Measurements from ENCODE around the gene CA12.
"Not testable (repeated sequence)": the region's sequence is repeated elsewhere in the genome, so short reads cannot be mapped to it uniquely, and the experiment has no call there.

CA12 gene

GRCh38 chr15:63349156-63349555 lies 32.5 kb downstream of the CA12 start:
- Histone ChIP-seq H3K4me3 (no peak overlapping the region), H3K4me1 (peaks cover 27 to 49% (median 43%) of the 10 kb centered on the region in 10 experiments), H3K9ac (no peak overlapping the region), H3K36me3 (no peaks in the 10 kb centered on the region), H3K9me3 (replicated peaks in 1 of 11) (no peaks in the 10 kb centered on the region), H3K27ac (peak overlapping the region in 3 of 11 experiments; percentile 77 to 84 (median 80); a peak in 4 of 22 replicates), H4K20me1 (no peaks in the 10 kb centered on the region), H3K27me3 (0 out of 22 replicates have a peak, but pooled peaks cover 0 to 9% (median 0%) of the 10 kb centered on the region in 11 experiments), H3K4me2 (peak overlapping the region; percentile 57 to 83 (median 75))
- TF ChIP-seq Cebpa-rat (IDR thresholded peaks at IDR 0.05) = no peak

- H3K27ac ChIP-seq = peak overlapping the region; percentile 37 to 84 (median 74); a peak in 21 of 22 replicates
- H3K4me2 ChIP-seq = peak overlapping the region; percentile 57 to 83 (median 75)
- H3K9ac ChIP-seq = peak overlapping the region in 9 of 11 experiments; percentile 25 to 68 (median 54); a peak in 11 of 22 replicates
- no peaks in the 10 kb centered on the region for H3K36me3 ChIP-seq
- H4K20me1 ChIP-seq = no peaks in the 10 kb centered on the region
- TF ChIP-seq Cebpa-rat (IDR thresholded peaks at IDR 0.05) = no peak
- no peaks in the 10 kb centered on the region for H3K9me3 ChIP-seq (replicated peaks in 1 of 11)
- H3K27me3 ChIP-seq = 0 out of 22 replicates have a peak, but pooled peaks cover 0 to 9% (median 0%) of the 10 kb centered on the region in 11 experiments
- peaks cover 30 to 57% (median 51%) of the 10 kb centered on the region in 10 experiments for H3K4me1 ChIP-seq
- H3K4me3 ChIP-seq = no peak overlapping the region
Observed at GRCh38 chr15:63348392-63348791, 33.3 kb downstream of the CA12 start.

- 0 out of 22 replicates have a peak, but pooled peaks cover 0 to 9% (median 0%) of the 10 kb centered on the region in 11 experiments for H3K27me3 ChIP-seq
- TF ChIP-seq Cebpa-rat (IDR thresholded peaks at IDR 0.05) = no peak
Observed at GRCh38 chr15:63347074-63347857, 34.4 kb downstream of the CA12 start.

DNA sequence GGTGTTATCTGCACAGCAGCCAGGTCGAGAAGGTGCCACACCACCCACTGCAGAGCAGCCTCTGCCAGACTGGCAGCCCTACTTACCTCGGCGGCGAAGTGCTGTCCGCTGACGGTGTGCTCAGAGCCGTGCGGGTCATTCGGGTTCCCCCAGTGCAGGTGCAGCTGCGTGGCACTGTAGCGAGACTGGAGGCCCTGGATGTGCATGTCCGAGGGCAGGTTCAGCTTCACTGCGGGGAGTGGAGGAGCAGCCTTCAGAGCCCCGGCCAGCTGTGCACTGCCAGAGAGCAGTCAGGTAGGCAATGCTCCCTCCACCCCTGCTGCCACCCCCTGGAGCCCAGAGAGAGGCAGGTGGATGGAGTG lies 36.3 kb downstream of the CA12 start:
- Histone ChIP-seq H3K9ac (no peak overlapping the region), H3K27me3 (0 out of 22 replicates have a peak, but pooled peaks cover 0 to 9% (median 0%) of the 10 kb centered on the region in 11 experiments), H3K4me3 (no peak overlapping the region), H3K4me1 (peaks cover 36 to 66% (median 57%) of the 10 kb centered on the region in 10 experiments), H3K27ac (no peak overlapping the region), H3K4me2 (peak overlapping the region in 8 of 11 experiments; percentile 3 to 65 (median 58); a peak in 12 of 22 replicates), H4K20me1 (no peaks in the 10 kb centered on the region), H3K9me3 (replicated peaks in 1 of 11) (no peaks in the 10 kb centered on the region), H3K36me3 (no peaks in the 10 kb centered on the region)
- TF ChIP-seq Cebpa-rat (IDR thresholded peaks at IDR 0.05) = no peak

More at GRCh38 chr15:63347074-63347857, 34.4 kb downstream of the CA12 start:
- no peak overlapping the region for H3K9ac ChIP-seq
- peaks cover 36 to 66% (median 57%) of the 10 kb centered on the region in 10 experiments for H3K4me1 ChIP-seq
- no peaks in the 10 kb centered on the region for H3K36me3 ChIP-seq
- H3K4me2 ChIP-seq = peak overlapping the region; percentile 57 to 83 (median 75)
- no peaks in the 10 kb centered on the region for H4K20me1 ChIP-seq
- H3K4me3 ChIP-seq = no peak overlapping the region
- peak overlapping the region in 7 of 11 experiments; percentile 70 to 83 (median 74); a peak in 7 of 22 replicates for H3K27ac ChIP-seq
- no peaks in the 10 kb centered on the region for H3K9me3 ChIP-seq (replicated peaks in 1 of 11)

GRCh38 chr15:63344731-63345390 lies 36.8 kb downstream of the CA12 start:
- Histone ChIP-seq H3K9me3 (replicated peaks in 1 of 11) (no peaks in the 10 kb centered on the region), H3K4me3 (no peak overlapping the region), H3K36me3 (no peaks in the 10 kb centered on the region), H3K4me1 (peaks cover 36 to 66% (median 57%) of the 10 kb centered on the region in 10 experiments), H3K27ac (no peak overlapping the region), H3K9ac (no peak overlapping the region), H3K4me2 (peak overlapping the region in 8 of 11 experiments; percentile 26 to 72 (median 60); a peak in 14 of 22 replicates), H4K20me1 (no peaks in the 10 kb centered on the region; a peak in 1 of 22 replicates), H3K27me3 (0 out of 22 replicates have a peak, but pooled peaks cover 0 to 9% (median 0%) of the 10 kb centered on the region in 11 experiments)
- no peak for TF ChIP-seq Cebpa-rat (IDR thresholded peaks at IDR 0.05)

- Histone ChIP-seq H3K4me2 (peak overlapping the region; percentile 46 to 72 (median 62)), H3K27me3 (peaks cover 0 to 21% (median 0%) of the 10 kb centered on the region in 11 experiments; a peak in 2 of 22 replicates), H3K4me1 (peaks cover 22 to 68% (median 57%) of the 10 kb centered on the region in 10 experiments)
- H3K9me3 ChIP-seq (replicated peaks in 1 of 11); H3K9ac ChIP-seq; H4K20me1 ChIP-seq; H3K27ac ChIP-seq; H3K36me3 ChIP-seq; H3K4me3 ChIP-seq: not testable (repeated sequence)
Observed at GRCh38 chr15:63342996-63343562, 38.6 kb downstream of the CA12 start.

GRCh38 chr15:63341898-63342297 lies 39.7 kb downstream of the CA12 start:
- no peak for TF ChIP-seq Cebpa-rat (IDR thresholded peaks at IDR 0.05)
- Histone ChIP-seq H3K27ac (no peak overlapping the region), H3K4me1 (peaks cover 10 to 58% (median 46%) of the 10 kb centered on the region in 10 experiments), H3K9ac (no peak overlapping the region), H3K36me3 (no peaks in the 10 kb centered on the region), H3K4me2 (no peak overlapping the region), H3K9me3 (replicated peaks in 1 of 11) (no peaks in the 10 kb centered on the region), H4K20me1 (no peaks in the 10 kb centered on the region; a peak in 1 of 22 replicates), H3K27me3 (peaks cover 0 to 21% (median 0%) of the 10 kb centered on the region in 11 experiments; a peak in 2 of 22 replicates), H3K4me3 (no peak overlapping the region)

DNA sequence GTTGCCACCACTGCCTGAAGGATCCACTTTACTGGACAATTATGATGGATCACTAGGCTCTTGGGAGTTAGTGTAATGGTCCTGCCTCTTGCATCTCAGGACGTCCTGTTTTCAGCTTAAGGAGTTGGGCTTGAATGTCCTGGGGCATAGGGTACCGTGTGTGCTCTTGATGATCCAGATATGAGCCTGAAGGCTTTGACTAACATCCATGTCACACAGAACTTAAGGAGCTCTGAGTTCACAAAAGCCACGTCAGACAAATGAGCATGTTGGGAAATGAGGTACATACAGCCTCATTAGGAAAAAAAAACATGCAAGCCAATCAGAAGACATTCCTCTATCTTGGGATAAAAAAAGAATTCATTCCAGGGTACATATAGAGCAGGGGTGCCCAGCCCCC lies 40.8 kb downstream of the CA12 start:
- no peak overlapping the region for H3K4me2 ChIP-seq
- no peak overlapping the region for H3K4me3 ChIP-seq
- H3K9me3 ChIP-seq (replicated peaks in 1 of 11) = no peaks in the 10 kb centered on the region
- peaks cover 0 to 20% (median 0%) of the 10 kb centered on the region in 11 experiments; a peak in 2 of 22 replicates for H3K27me3 ChIP-seq
- peaks cover 8 to 48% (median 40%) of the 10 kb centered on the region in 10 experiments; a peak in 19 of 20 replicates for H3K4me1 ChIP-seq
- TF ChIP-seq Cebpa-rat (IDR thresholded peaks at IDR 0.05) = no peak
- H3K9ac ChIP-seq = no peak overlapping the region
- H4K20me1 ChIP-seq = no peaks in the 10 kb centered on the region; a peak in 1 of 22 replicates
- no peaks in the 10 kb centered on the region for H3K36me3 ChIP-seq
- H3K27ac ChIP-seq = no peak overlapping the region
